Myocyte (in vitro differentiated cells): Measurements from ENCODE around the gene HPSE. TPM values are rescaled to one million over a fixed set of nuclear protein-coding genes. Genes with fewer than 3 reads are reported as not detected.
A peak's percentile ranks its signal among the peaks of the same experiment; 100 is the strongest.
"Not testable (repeated sequence)": the region's sequence is repeated elsewhere in the genome, so short reads cannot be mapped to it uniquely, and the experiment has no call there.

Experiments used
- DNase-seq: peaks from one replicate; pipeline ENCODE4 v3.0.0-alpha.2; 2012; ENCODE audit warnings: low read depth
- total RNA-seq: library from RNA; depleted of rRNA; stranded (reverse); fragments of >200 nt; gene quantifications from 2 replicates; pipeline ENCODE4 v1.2.3, GENCODE V29; 2014

The HPSE gene
- total RNA-seq, 1 donor from 2014 or later, result 0.21 TPM

GRCh38 chr4:83284193-83285054 is 50.2 kb downstream of the HPSE start, which contains the start of gene COQ2:
TSS of gene COQ2 (minus strand) at chr4:83284798. CDS start at chr4:83284764, 34 bp downstream.
- peak; percentile 95 for DNase-seq

- DNase-seq, result no peak
Observed at GRCh38 chr4:83283181-83283580, 51.5 kb downstream of the HPSE start.

- peak; percentile 74 for DNase-seq
Observed at GRCh38 chr4:83282049-83282535, 52.6 kb downstream of the HPSE start.

GRCh38 chr4:83281307-83281706 is 53.3 kb downstream of the HPSE start:
- no peak for DNase-seq

- DNase-seq, result no peak
Observed at GRCh38 chr4:83276299-83277040, 58.2 kb downstream of the HPSE start.

GRCh38 chr4:83273926-83274325 is 60.7 kb downstream of the HPSE start:
- DNase-seq, result not testable (repeated sequence)

GRCh38 chr4:83272900-83273299 is 61.7 kb downstream of the HPSE start:
- no peak for DNase-seq

- no peak for DNase-seq
Observed at GRCh38 chr4:83269256-83269655, 65.4 kb downstream of the HPSE start.

- DNase-seq, result no peak
Observed at GRCh38 chr4:83268491-83268890, 66.2 kb downstream of the HPSE start.

GRCh38 chr4:83267830-83268475 is 66.7 kb downstream of the HPSE start:
- no peak for DNase-seq

- no peak for DNase-seq
Observed at GRCh38 chr4:83267121-83267829, 67.4 kb downstream of the HPSE start.

- DNase-seq, result no peak
Observed at GRCh38 chr4:83266689-83267088, 68.0 kb downstream of the HPSE start.

GRCh38 chr4:83263106-83263505 is 71.5 kb downstream of the HPSE start:
- no peak for DNase-seq

GRCh38 chr4:83262682-83263081 is 72.0 kb downstream of the HPSE start:
- no peak for DNase-seq

- DNase-seq, result no peak
Observed at GRCh38 chr4:83261307-83261706, 73.3 kb downstream of the HPSE start.

- DNase-seq, result peak; percentile 27
Observed at GRCh38 chr4:83259586-83259985, 75.1 kb downstream of the HPSE start.

- DNase-seq, result no peak
Observed at GRCh38 chr4:83258461-83258860, 76.2 kb downstream of the HPSE start.

GRCh38 chr4:83257811-83258210 is 76.8 kb downstream of the HPSE start:
- DNase-seq, result no peak

- no peak for DNase-seq
Observed at GRCh38 chr4:83255584-83255983, 79.1 kb downstream of the HPSE start.

GRCh38 chr4:83252782-83253405 is 81.8 kb downstream of the HPSE start:
- peak; percentile 72 for DNase-seq

GRCh38 chr4:83251447-83251830 is 83.2 kb downstream of the HPSE start:
- no peak for DNase-seq
